Pulmonary artery endothelial cell (primary cell): ENCODE results near the gene SMARCC1. TPM values are rescaled to one million over a fixed set of nuclear protein-coding genes. Genes with fewer than 3 reads are reported as not detected.

Experiments
- DNase-seq: peaks from one replicate; pipeline ENCODE4 v3.0.0-alpha.2; 2011; ENCODE audit warnings: low read depth, low spot score
- total RNA-seq: library from RNA; depleted of rRNA; stranded (reverse); fragments of >200 nt; gene quantifications from 2 replicates; pipeline ENCODE4 v1.2.3, GENCODE V29; 2014

SMARCC1 gene
- total RNA-seq, 1 donor from 2014 or later, result 42.5 TPM

- DNase-seq, result no peak
Observed at GRCh38 chr3:47636225-47636624, 145.5 kb downstream of the SMARCC1 start.

DNA sequence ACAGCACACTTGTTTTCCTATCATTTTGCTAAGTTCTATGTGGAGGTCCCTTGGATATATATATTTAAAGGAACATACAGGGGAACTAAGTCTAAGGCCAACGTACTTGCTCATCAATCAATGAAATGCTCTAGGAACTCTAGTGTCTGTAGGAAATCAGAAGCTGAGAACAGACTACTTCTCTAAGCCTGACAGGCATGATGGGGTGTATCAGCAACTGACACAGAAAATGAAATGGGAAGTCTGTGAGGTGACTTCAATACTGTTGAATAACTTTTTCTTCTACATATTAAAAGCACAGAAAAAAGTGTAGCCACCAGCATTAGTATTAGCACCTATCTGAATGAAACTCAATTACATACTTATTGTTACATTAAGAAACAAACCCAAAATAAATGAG is 146.2 kb downstream of the SMARCC1 start:
- DNase-seq, result no peak

GRCh38 chr3:47634996-47635395 is 146.7 kb downstream of the SMARCC1 start:
- no peak for DNase-seq

DNA sequence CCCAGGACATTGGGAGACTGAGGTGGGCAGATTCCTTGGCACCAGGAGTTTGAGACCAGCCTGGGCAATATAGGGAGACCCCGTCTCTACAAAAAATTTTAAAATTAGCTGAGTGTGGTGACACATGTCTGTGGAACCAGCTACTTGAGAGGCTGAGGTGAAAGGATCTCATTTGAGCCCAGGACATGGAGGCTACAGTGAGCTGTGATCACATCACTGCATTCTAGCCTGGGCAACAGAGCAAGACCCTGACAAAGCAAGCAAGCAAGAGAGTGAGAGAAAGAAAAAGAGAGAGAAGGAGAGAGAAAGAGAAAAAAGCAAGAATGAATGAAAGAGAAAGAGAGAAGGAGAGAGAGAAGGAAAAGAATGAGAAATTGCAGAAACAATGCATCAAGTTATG is 150.9 kb downstream of the SMARCC1 start:
- no peak for DNase-seq

DNA sequence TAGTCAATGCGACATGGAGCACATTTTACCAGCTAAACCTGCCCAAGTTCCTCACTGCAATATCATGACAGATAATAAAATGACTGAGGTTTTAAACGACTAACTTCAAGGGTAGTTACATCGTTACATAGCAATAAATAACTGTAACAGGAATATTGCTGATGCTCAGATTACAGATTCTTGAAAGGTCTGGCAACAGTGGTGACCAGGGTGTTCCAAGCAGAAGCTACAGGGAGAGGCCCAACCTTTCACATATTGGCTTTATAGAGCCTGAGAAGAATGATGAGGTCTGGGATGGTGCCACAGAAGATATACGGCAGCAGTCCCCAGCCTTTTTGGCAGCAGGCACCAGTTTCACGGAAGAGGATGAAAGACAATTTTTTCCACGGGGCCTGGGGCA is 151.9 kb downstream of the SMARCC1 start:
- DNase-seq, result no peak

DNA sequence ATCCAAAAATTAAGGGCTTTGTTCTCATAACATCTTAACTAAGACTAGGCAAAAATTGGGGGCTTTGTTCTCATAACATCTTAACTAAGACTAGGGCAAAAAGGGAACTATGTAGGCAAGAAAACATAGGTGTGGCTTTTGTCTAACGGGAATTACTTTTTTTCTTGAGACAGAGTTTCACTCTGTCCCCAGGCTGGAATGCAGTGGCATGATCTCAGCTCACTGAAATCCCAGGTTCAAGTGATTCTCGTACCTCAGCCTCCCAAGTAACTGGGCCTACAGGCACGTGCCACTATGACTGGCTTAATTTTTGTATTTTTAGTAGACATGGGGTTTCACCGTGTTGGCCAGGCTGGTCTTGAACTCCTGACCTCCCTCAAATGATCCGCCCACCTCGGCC is 153.3 kb downstream of the SMARCC1 start:
- no peak for DNase-seq

DNA sequence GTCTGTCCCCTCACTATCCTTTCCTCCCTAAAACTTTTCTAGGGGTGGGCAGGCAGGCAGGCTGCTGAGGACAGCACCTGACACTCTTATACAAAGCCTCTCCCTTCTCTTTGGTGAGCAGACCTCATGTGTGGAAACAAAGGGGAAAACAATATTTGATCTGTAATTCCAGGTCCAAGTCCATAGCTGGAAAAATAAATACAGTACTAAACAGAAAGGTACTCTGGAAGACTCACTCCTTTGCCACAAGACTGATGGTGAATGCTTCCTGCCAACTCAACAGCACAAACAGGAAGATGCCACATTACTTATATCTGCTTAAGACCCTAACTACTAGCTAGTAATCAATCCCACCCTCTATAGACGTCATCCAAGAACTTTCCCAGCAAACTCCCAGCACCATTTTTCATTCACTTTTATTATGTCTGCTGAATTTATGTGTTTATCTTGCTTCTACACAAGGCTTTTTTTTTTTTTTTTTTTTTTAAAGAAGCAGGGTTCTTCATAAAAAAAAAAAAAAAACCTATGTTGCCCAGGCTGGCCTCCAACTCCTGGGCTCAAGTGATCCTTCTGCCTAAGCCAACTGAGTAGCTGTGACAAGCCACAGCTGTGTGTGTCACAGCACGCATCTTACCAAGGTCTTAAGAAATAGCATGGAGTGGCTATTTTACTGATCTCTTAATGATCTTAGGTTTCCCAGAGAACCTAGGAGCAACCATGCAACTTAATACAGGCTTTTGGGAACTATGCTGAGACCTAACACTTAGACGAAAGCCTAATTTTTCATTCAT is 158.8 kb downstream of the SMARCC1 start:
- no peak for DNase-seq

DNA sequence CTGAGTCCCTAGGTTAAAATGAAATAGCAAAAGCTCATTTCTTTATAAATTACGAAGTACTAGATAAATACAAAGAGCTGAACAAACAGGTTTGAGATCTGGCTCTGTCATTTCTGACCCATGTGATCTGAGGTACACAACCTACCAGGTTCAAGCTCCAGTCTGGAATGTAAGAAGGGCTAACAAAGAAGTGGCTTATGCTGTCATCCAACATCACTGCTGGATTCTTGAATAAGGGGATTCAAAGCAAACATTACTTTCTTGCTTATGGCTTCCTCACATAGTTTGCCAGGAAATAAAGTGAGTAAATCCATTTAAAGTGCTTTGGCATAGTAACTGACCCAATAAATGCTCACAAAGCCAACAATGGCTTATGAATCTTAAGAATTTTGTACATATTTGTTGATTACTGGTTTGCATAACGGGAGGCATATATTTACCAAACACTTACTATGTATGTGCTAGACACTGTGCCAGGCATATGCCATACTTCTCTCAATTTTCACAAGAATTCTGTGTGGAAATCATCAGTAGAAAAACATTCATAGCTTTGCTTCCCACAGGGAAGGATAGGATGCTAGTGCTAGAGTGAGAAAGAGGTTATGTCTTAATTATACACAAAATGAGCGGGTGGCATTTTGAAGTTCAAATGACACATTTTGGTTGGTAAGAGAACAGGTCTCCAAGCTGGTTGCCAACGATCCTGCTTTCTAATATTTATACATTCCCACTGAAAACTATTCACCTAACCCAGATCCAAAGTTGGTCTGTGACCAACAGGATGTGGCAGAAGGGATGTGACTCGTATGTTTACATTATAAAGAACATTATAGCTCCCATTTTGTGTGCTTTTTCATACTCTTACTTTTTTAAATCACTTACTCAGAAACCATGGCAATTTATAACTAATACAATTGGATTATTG is 164.3 kb downstream of the SMARCC1 start:
- no peak for DNase-seq

DNA sequence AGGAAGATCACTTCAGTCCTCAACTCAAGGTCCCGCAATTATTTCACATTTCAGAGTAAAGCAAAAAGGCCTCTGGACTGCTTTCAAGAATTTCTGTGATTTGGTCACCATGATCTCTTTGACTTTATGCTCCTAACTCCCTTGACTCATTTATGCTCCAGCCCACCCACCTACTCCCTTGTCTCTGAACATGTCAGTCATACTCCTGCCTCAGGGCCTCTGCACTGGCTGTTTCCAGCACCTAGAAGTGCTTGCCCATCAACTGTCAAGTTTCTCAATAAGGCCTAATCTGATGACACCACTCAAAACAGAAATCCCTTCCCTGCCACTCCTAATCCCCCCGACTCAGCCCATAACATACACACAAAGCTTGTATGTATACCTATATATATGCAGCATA is 166.9 kb downstream of the SMARCC1 start:
- DNase-seq, result no peak

DNA sequence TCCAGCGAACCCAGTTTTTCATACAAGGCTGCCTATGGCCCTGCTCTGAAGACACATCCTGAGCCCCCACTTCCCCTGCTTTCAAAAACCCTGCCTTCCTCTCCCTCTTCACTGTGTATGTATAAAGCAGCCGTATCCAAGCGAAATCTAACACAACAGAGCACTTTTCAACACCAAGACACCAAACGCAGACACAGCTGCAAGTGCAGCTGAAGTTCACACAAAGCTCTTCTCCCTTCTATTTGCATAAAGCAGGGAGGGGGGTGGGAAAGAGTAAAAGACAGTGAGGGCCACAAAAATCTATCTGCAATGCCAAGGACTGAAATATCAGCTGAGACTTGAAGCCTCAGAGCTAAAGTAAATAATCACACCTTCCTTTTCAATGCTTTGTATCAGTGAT is 168.0 kb downstream of the SMARCC1 start:
- DNase-seq, result no peak

DNA sequence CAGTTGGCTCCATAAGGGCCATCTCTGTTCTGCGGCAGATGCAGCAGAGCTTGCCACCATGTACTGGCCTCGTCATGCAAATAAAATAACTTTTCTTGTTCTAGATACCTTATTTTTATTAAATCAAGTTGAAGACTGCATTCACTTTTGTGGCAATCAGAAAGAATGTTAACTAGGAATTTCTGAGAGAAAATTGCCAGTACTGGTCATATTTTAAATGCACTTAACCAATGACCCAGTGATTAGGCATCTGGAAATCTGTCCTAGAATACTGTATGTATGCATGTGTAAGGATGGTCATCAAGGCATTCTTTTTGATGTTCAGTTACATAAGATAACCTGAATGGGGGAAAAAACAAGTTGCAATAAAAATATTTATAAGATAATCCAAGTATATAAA is 168.8 kb downstream of the SMARCC1 start:
- DNase-seq, result no peak

GRCh38 chr3:47612178-47612577 is 169.5 kb downstream of the SMARCC1 start:
- DNase-seq, result peak; percentile 17

DNA sequence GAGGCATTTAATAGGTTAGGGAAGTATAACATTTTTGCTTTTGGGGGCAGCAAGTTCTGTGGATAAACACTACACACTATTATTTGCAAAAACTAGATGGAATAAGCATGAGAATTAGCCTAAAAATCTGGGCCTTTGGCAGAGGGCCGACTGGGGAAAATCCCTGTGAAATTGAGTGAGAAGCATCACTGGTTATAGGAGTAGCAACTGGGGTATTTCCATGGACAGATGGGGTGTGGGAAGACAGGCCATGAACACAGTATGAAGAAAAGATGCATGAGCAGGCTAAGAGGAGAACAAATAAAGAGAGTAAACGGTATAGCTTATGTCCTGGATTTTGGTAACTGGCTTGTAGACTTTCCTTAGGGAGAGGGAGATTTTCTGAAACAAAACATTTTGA is 170.1 kb downstream of the SMARCC1 start:
- DNase-seq, result no peak

DNA sequence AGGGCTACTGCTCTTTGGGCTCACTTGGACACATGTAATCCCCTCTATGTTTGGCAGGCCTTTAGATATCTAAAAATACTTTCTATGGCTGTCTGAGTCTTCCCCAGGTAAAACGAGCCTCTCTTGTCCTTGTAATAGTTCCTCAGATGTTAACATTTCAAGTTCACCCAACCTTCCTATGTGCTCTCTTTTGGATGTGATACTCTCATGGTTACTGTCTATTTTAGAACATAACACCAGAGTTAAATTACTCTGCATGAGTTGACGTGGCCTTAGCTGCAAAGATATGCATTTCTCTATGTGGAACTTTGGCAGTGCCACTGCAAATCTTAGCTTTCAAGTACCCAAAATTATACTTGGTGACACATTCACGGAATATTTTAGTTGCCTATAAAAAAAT is 171.1 kb downstream of the SMARCC1 start:
- no peak for DNase-seq

DNA sequence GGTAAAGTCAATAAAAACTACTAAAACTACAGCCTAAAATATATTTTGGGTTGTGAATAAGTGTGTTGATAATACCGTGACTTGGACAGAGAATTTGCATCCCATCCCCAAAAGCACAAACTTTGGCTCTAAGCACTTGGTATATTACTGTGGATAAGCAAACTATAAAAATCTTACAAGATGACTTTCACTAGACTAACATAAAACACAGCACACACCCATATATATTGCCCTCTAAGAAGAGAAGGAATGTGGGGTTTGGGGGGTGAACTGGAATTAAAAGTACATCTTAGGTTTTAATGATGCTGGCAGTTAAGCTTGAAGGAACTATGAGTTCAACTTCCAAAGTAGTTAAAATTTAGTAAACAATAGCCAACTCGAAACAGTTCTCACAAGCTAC is 174.4 kb downstream of the SMARCC1 start:
- DNase-seq, result no peak

- no peak for DNase-seq
Observed at GRCh38 chr3:47606165-47606564, 175.5 kb downstream of the SMARCC1 start.

- DNase-seq, result no peak
Observed at GRCh38 chr3:47605652-47606051, 176.0 kb downstream of the SMARCC1 start.

DNA sequence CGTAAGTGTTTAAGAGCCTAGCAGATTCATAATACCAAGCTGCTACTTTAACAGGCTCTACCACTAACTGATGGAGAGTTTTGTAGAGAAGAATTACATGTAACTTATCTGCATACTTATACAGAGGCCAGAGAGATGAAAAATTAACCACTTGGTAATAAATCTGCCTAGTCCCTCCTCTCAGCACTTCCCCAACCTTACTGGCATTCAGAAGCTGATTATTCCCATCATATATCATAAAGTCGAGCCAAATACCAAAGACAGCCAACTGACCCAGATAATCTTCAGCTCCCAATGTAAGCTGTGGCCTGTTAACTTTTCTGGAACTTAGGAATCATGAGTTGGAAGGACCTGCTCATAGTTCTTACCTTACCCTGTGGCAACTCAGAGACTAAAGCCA is 177.5 kb downstream of the SMARCC1 start:
- DNase-seq, result no peak

- DNase-seq, result no peak
Observed at GRCh38 chr3:47603332-47603731, 178.4 kb downstream of the SMARCC1 start.

GRCh38 chr3:47601281-47601680 is 180.4 kb downstream of the SMARCC1 start:
- no peak for DNase-seq

DNA sequence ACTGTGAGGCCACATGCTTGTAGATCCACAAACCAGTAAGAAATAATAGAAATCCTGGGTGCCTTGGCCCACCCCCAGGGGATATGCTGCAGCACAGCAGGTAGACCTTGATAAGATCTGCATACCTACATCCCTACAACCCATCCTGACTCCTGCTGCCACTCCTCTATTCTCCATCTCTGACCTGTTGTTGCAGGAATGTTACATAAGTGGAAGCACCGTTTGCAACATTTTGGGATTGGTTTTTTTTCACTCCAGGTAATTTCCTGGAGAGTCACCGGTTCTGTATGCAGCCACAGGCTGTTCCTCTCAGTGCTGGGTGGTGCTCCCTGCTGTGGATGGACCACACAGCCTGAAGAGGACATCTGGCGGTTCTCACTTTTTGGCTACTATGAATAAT is 186.9 kb downstream of the SMARCC1 start:
- no peak for DNase-seq

GRCh38 chr3:47592066-47592795 is 189.5 kb downstream of the SMARCC1 start:
- DNase-seq, result no peak
